GM18526 (cell line): ENCODE data around the gene TRMT1.

ENCODE experiments used
- POLR2A ChIP-seq: IDR thresholded peaks from 3 replicates; pipeline ENCODE4 v1.6.1; 2011; ENCODE audit not compliant: insufficient read length; ENCODE audit errors: extremely low read depth

Gene TRMT1

GRCh38 chr19:13116282-13117175, at the start of gene TRMT1:
TRMT1 (minus strand) TSS chr19:13116740; CDS start chr19:13116399, 341 bp downstream.
- TF ChIP-seq POLR2A: peak; percentile 13

GRCh38 chr19:13165162-13165997, 48.8 kb upstream of the TRMT1 start:
- no peak for TF ChIP-seq POLR2A

DNA sequence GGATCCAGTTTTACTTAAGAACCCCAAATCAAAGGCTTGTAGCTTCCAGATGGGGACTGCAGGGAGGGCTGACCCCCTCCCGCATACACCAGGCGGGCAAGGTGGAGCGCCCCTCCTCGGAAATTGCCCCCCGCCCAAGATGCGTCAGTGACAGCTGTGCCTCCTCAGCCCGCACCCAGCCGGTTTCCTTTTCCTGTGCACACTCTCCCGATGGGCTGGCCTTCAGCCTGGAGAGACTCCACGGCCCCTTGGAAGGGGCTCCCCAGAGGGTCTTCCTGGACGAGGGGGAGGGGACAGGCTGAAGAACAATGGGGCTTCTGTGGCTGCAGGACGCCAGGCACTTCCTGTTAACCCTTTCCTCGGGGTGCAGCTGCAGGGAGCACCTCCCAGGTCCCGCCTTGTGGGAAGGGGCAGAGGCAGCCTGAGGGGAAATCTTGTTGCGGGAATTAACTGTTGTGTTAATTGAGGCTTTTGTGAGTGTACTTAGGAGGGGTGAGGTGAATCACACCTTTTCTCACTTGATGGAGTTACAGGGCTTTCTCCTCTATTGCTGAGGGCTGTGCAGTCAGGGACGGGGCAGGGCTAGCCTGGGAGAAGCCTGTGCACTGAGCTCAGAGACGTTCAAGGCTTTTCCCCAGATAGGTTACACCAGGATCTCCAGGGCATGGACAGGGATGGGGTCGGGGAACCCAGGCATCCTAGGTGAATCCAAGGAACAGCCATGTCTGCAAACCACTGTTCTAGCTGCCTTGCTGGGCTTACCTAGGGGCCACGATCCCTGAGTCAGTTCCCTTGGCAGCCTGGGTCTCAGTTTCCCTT, 48.0 kb upstream of the TRMT1 start:
- TF ChIP-seq POLR2A: no peak

- TF ChIP-seq POLR2A: no peak
Observed at GRCh38 chr19:13163609-13164342, 47.2 kb upstream of the TRMT1 start.

DNA sequence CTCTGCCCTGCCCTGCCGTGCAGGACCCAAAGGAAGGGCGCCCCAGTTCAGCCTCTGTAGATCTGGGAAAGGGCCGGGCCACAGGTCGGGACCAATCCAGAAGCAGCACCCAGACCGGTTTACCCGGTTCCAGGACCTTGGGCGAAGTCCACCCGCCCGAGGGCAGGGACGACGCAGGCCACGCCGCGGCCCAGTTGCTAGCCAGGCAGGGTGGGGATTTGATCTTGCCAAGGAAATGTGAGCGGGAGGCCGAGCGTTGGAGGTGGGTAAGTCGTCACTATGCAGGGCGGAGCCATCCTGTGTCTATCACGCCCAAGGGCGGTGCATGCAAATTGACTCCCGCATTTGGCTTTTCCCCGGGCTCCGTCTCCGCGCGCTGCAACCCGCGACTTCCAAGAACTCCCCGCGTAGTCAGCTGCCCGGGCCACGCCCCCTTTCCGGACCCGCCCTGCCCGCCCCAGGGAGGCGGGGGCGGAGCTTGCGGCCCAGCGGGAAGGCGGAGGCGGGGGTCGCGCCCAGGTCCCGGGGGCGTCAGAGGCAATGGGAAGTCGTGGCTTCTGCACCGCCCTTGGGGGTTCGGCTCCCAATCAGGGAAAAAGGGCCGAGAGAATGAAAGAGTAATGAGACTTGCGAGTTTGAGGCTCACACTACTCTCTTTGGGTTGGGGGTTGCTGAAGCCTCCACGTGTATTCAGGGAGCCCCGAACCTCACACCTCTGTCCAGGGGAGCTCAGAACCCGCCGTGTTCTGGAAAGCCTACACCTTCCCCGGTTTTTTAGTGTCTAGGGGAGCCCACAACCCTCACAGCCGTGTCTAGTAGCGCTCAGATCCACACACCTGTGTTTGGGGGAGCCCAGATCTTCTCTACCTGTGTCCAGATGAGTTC, 46.4 kb upstream of the TRMT1 start:
- TF ChIP-seq POLR2A: peak; percentile 81

DNA sequence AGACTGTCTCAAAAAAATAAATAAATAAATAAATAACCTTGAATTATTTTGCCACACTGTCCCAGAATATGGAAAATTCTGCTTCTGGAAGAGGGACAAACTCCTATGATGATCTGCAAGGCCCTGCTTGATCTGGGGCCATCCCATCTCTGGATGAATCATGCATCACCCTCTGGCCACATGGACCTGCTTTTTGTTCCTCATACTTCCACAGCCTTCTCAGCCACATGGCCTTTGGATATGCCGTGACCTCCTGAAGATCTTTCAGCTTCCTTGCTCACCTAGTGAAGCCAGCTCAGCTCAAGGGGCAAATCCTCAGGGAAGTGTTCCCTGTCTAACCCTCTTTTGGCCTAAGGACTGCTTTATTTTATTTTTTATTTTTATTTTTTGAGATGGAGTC, 44.0 kb upstream of the TRMT1 start:
- no peak for TF ChIP-seq POLR2A

DNA sequence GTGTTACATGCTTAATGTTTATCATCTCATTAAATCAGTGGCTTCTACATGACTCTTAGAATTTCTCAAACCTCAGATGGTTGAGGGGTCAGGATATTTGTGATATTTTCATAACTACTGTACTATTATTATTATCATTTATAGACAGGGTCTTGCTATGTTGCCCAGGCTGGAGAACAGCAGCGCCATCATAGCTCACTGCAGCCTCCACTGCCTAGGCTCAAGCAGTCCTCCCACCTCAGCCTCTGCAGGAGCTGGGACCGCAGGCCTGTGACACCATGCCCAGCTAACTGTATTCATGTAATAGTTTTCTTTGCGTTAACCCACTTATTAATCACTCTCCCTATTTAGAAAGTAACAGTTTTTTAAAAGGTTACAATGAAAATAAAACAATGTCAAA, 43.2 kb upstream of the TRMT1 start:
- TF ChIP-seq POLR2A: no peak

DNA sequence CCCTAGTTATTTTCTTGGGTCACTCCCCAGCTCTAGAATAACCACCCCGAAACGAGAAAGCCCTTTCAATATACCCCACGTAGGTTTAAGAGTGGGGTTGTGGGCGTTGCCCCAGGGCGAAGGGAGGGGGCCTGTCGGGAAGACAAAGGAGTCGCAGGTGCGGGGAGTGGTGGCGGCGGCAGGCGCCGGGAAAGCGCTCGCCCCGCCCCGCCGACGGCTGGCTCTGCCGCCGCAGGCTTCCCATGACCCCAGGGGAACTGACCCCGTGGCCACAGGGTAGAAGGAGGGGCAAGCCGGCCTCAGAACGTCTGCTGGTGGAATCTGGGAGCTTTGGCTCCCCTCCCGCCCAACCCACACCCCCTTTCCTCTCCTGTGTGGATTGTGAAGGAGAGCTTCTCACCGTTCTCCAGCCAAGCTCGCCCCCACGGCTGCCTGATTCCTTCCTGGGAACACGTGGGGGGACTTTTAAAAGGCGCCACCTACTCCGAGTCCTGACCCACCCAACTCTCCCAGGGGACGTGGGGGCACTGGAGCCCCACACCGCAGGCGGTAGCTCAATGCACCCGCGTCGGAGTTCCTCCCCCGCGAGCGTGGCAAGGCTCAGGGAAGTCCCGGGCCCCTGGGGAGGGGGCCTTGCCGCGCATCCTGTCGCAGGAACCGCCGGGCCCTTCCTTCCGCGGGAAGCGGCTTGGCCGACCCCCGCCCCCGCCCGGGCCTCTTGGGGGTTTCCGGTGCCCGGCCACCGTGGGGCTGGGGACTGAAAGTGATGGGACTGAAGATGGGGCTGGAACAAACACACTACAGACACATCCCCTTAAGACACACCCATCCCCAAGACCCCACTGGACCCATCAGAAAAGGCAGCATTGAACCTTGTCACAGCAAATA, 39.2 kb upstream of the TRMT1 start:
- peak; percentile 52 for TF ChIP-seq POLR2A

DNA sequence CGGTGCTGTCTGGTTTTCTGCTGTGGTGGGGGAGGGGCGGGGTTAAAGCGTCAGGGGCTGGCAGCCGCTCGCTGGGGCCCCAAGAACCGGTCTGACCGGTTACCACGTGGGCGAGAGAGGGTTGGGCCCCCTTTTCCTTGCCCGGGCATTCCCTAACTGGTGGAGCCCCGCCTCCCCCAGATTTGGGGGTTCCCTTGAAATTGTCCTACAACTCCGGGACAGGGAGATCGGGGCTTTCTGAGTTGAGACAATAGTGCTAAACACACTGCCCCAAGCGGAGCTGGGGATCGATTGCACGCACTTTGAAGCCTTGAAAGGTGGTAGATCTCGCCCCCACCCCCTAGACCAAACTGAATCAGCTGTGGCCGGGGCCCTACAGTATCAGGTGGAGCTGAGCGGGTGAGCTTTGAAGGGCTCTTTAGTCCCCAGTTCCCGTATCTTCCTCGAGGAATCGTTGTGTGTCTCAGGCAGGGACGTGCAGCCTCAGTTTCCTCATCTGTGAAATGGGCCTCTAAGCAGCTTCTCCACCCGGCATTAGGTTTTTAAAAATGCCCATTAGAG, 38.5 kb upstream of the TRMT1 start:
- no peak for TF ChIP-seq POLR2A

- TF ChIP-seq POLR2A: peak; percentile 49
Observed at GRCh38 chr19:13154241-13154778, 37.8 kb upstream of the TRMT1 start.

DNA sequence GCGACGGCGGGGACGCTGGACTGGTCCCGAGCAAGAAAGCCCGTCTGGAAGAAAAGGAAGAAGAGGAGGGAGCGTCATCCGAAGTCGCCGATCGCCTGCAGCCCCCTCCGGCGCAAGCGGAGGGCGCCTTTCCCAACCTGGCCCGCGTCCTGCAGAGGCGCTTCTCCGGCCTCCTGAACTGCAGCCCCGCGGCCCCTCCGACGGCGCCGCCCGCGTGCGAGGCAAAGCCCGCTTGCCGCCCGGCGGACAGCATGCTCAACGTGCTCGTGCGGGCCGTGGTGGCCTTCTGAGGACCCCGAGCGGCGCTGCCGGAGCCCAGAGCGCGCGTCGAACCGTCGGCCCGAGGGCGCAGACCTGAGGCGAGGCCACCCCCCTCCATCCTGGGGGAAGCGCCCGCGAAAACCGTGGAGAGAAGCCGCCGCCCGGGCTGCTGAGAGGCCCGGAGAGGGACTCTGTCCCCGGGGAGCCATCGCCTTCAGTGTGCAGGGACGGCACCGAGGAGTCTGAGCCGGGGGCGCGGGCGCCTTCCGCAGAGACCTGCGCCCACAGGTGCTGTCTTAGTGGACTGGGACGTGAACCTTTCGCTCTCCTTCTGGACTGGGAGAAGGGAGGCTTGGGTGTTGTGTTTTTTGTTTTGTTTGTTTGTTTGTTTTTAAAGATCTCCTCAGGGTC, 37.2 kb upstream of the TRMT1 start:
- no peak for TF ChIP-seq POLR2A
